Activated CD8-positive, alpha-beta T cell treated with anti-CD3 and anti-CD28 coated beads, Interleukin-2, amount 10 ng/mL, durations not matched to agents 7 days and 5 days (primary cell): ENCODE results near the gene TAAR2. TPM values are rescaled to one million over a fixed set of nuclear protein-coding genes. Genes with fewer than 3 reads are reported as not detected.

Source experiments
- ATAC-seq: fragments of 150-1000 bp; cut with Tn5 transposase; one replicate; pipeline ENCODE4 v1.10.0; 2021; ENCODE audit warnings: moderate library complexity
- CTCF ChIA-PET: fragments of 350-600 bp; sonication (Branson Sonifier 250); formaldehyde crosslinking; loops from one replicate; lab custom pipeline; 2021; ENCODE audit warnings: antibody characterized with exemption; lab: Charles Lee
- POLR2A ChIA-PET: fragments of 350-600 bp; sonication (Branson Sonifier 250); formaldehyde crosslinking; loops from one replicate; lab custom pipeline; 2021; ENCODE audit warnings: antibody characterized with exemption; lab: Charles Lee
- DNase-seq: peaks from one replicate; pipeline ENCODE4 v3.0.0-alpha.2; 2020
- H3K27ac Mint-ChIP-seq: one replicate; pipeline ENCODE4 v1.8.0; 2021; ENCODE audit warnings: mild to moderate bottlenecking, mixed read lengths
- H3K27me3 Mint-ChIP-seq: one replicate; pipeline ENCODE4 v1.8.0; 2021; ENCODE audit warnings: low read depth, mixed read lengths
- H3K36me3 Mint-ChIP-seq: one replicate; pipeline ENCODE4 v1.8.0; 2021; ENCODE audit warnings: low read depth, mixed read lengths
- H3K4me1 Mint-ChIP-seq: one replicate; pipeline ENCODE4 v1.8.0; 2021; ENCODE audit warnings: low read depth, mixed read lengths
- H3K4me3 Mint-ChIP-seq: one replicate; pipeline ENCODE4 v1.8.0; 2021; ENCODE audit warnings: mild to moderate bottlenecking, mixed read lengths
- H3K9me3 Mint-ChIP-seq: one replicate; pipeline ENCODE4 v1.8.0; 2022; ENCODE audit warnings: mixed read lengths; ENCODE audit not compliant: insufficient read depth
- total RNA-seq, 2 experiments: library from RNA; stranded (reverse); gene quantifications; one replicate each; pipeline ENCODE4 v1.2.3, GENCODE V29; 2021

Gene TAAR2
- total RNA-seq, 2 experiments from 2014 or later, result not detected

- Mint-ChIP-seq H3K4me3 (no peak within 1 kb of the TSS), H3K27ac (no peak within 1 kb of the TSS), H3K36me3 (no peaks in the 10 kb centered on the region), H3K27me3 (peaks cover 13% of the 10 kb centered on the region), H3K4me1 (no peaks in the 10 kb centered on the region), H3K9me3 (no peaks in the 10 kb centered on the region)
- no peak for ATAC-seq
- POLR2A ChIA-PET, result no interaction called here
- CTCF ChIA-PET, result no interaction called here
- no peak for DNase-seq
These were observed 53.8 kb downstream of the TAAR2 start, which contains the start of gene TAAR6 for GRCh38 chr6:132570221-132570777. Gene TAAR6 (plus strand): TSS chr6:132570322. CDS start chr6:132570322, 0 bp downstream.

DNA sequence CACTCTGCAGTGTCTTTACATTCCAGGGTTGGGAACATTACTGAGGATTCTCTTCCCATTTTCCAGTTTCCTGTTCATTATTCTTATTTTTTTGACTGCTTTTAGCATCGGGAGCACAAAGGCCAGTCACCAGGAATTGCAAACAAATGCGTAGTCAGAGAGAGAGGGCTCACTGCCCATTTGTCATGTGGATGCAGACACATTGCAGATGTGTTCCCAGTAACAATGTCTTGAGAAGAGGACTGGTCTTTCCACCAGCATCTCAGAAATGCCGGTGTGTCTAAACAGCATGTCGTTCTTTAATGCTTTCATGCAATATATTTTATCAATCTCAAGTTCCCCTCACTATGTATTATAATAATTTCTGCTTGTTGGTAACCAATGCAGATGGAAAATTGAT is 54.9 kb downstream of the TAAR2 start:
- H3K4me1 Mint-ChIP-seq, result no peaks in the 10 kb centered on the region
- no peak overlapping the region for H3K27ac Mint-ChIP-seq
- no peak overlapping the region for H3K4me3 Mint-ChIP-seq
- POLR2A ChIA-PET, result no interaction called here
- CTCF ChIA-PET, result no interaction called here
- peaks cover 11% of the 10 kb centered on the region for H3K27me3 Mint-ChIP-seq
- ATAC-seq (no peak), DNase-seq (no peak)
- H3K9me3 Mint-ChIP-seq, result no peaks in the 10 kb centered on the region
- no peaks in the 10 kb centered on the region for H3K36me3 Mint-ChIP-seq

DNA sequence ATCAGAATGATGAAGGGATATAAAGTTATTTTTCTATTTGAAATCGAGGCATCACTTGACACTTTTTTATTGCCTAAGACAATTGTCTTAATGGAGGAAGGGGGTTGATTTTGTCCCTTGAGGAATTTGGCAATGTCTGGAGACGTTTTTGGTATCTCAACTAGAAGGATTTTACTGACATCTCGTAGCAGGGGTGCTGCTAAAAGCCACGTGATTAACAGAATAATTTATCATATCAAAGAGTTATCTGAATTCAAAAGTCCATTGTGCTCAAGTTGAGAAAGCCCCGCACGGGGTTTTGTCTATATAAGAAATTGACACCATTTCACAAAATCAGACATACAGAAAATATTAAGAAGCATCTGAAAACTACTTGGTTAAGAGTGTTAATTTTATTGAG is 55.5 kb downstream of the TAAR2 start:
- ChIA-PET CTCF (no interaction called here), POLR2A (interaction anchor here (0.6 kb wide), 1 partner anchor 194 kb away, joined by 4 read pairs; no protein-coding TSS in a partner anchor)
- no peaks in the 10 kb centered on the region for H3K9me3 Mint-ChIP-seq
- no peak for DNase-seq
- no peaks in the 10 kb centered on the region for H3K36me3 Mint-ChIP-seq
- H3K27ac Mint-ChIP-seq, result no peak overlapping the region
- no peak for ATAC-seq
- H3K4me3 Mint-ChIP-seq, result no peak overlapping the region
- peaks cover 11% of the 10 kb centered on the region for H3K27me3 Mint-ChIP-seq
- H3K4me1 Mint-ChIP-seq, result no peaks in the 10 kb centered on the region

GRCh38 chr6:132567566-132567965 is 56.5 kb downstream of the TAAR2 start:
- ChIA-PET POLR2A (no interaction called here), CTCF (no interaction called here)
- Mint-ChIP-seq H3K27me3 (peaks cover 13% of the 10 kb centered on the region), H3K36me3 (no peaks in the 10 kb centered on the region), H3K4me1 (no peaks in the 10 kb centered on the region), H3K4me3 (no peak overlapping the region), H3K27ac (no peak overlapping the region), H3K9me3 (no peaks in the 10 kb centered on the region)
- ATAC-seq (no peak), DNase-seq (no peak)

Other genes with a start within 250 kb of the TAAR2 start
- not detected for gene MOXD1, start 222.8 kb downstream of the TAAR2 start, total RNA-seq
- gene STX7, start 111.2 kb downstream of the TAAR2 start, total RNA-seq, result 10 to 100 TPM; 16.0 to 16.4 TPM
- gene TAAR9, start 86.0 kb downstream of the TAAR2 start, total RNA-seq, result not detected
- gene TAAR8, start 71.6 kb downstream of the TAAR2 start, total RNA-seq, result not detected
- not detected for gene TAAR6, start 54.0 kb downstream of the TAAR2 start, total RNA-seq
- not detected for gene TAAR5, start 34.5 kb downstream of the TAAR2 start, total RNA-seq
- gene TAAR1, start 34.9 kb upstream of the TAAR2 start, total RNA-seq, result not detected
- gene VNN1, start 89.8 kb upstream of the TAAR2 start, total RNA-seq, result not detected
- gene VNN2, start 133.6 kb upstream of the TAAR2 start, total RNA-seq, result 10 to 100 TPM; 16.3 to 16.8 TPM
- gene SLC18B1, start 174.4 kb upstream of the TAAR2 start, total RNA-seq, result 1 to 10 TPM; 6.0 to 6.3 TPM
- 1,000 to 10,000 TPM; 1,299 to 1,346 TPM for gene RPS12, start 190.3 kb upstream of the TAAR2 start, total RNA-seq